HL-60/S4 treated with phorbol 12-myristate 13-acetate at 8.2 ng/mL for 4 days and 3 days (cell line): Measurements from ENCODE around the gene MANSC4.

Source experiments
- in situ Hi-C: fragments of 300-500 bp; cut with MboI; formaldehyde crosslinking; loops from 2 replicates; pipeline ENCODE4 v1.15.0; 2022; ENCODE audit warnings: low sequenced_read_pairs

MANSC4 gene

DNA sequence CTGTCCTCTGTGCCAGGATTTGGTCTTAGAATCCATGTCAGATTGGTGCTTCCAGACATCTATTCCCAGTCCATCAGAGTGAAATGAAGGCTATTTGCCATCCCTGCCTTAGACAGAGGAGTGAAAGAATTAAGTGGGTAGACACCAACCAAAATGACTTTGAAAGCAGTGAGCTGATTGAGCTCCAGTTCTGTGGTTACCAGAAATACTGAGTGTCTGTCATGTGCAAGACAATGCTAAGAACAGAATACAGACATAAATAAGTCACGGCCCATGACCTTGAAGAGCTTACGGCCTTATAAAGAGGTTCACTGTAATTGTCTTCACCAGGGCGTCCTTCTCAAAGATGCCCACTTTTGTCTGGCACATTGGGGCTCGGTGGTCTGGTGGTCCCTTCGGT lies 21.6 kb upstream of the MANSC4 start:
- in situ Hi-C loops = no loop called here

- in situ Hi-C loops = no loop called here
Measured at GRCh38 chr12:27800819-27801218, 20.8 kb upstream of the MANSC4 start.

GRCh38 chr12:27797301-27798025 lies 17.4 kb upstream of the MANSC4 start:
- in situ Hi-C loops = no loop called here

GRCh38 chr12:27796128-27796527 lies 16.1 kb upstream of the MANSC4 start:
- in situ Hi-C loops = no loop called here

DNA sequence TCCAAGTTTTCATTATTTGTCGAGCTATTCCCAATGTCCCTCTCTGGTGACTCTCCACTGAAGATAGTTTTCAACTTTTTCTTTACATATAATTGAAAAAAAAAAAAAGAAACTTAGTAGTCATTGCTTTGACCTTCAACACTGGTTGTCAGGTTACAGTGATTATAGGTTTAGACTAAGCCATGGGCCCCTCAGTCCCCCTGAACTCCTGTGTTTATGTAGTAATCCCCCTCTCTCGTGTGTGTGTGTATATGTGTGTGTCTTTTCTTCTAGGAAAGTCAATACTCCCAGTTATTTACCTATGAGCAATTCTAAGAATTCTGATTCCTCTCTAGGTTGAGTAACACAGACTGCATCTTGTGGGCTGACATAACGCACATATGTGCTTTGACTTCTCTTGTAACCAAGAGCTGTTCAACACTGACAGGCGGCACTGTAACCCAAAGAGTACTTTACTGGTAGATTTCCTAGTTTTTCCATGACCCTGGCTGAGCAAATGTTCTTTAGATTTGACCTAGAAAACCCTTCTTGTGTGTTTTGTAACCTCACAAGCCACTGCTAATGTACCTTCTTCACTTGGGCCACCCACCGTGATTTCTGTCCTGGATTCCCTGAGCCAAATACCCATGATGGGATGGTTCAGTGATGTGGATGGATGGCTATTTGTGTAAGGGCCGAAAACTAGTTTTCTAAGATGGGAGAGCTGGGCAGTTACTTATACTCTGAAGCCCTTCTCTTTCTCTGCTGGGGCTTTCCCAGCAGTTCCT lies 15.0 kb upstream of the MANSC4 start:
- in situ Hi-C loops = no loop called here

DNA sequence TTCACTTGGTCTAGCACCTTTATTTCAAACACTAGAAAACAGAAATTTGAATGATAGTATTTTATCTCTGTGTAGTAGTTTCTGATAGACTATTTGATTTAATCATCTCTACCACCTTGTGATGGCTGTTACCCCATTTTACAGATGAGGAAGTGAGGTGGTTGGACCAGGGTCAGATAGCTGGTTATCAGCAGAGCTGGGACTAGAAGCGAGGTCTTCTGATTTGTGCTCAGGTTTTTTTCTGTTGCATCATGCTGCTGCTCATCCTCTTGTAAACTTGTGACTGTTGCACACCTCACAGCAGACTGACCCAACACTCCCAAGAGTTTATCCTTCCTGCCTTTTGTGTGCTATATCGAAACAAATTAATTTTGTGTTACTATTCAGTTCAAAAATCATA lies 10.1 kb upstream of the MANSC4 start:
- in situ Hi-C loops = no loop called here

DNA sequence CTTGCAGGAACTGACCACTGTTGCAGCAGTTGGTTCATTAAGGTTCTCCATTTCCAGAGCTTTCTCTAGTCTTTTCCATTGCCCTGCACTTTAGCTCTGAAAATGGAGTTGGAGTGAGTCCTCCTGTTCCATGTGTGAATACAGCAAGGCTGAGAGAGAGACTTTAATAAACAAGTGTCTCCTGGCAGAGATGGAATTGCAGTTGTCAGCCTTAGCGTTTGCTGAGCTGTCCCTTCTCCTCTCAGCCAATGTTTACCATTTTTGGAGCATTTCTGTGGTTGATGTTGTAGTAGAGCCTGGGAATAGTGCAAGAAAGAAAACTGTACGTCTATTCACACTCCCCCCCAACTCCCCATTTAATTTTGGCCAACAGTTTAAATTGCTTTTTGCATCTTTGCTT lies 7.5 kb upstream of the MANSC4 start:
- in situ Hi-C loops = no loop called here

- in situ Hi-C loops = no loop called here
Measured at GRCh38 chr12:27785882-27786570, 6.0 kb upstream of the MANSC4 start.

DNA sequence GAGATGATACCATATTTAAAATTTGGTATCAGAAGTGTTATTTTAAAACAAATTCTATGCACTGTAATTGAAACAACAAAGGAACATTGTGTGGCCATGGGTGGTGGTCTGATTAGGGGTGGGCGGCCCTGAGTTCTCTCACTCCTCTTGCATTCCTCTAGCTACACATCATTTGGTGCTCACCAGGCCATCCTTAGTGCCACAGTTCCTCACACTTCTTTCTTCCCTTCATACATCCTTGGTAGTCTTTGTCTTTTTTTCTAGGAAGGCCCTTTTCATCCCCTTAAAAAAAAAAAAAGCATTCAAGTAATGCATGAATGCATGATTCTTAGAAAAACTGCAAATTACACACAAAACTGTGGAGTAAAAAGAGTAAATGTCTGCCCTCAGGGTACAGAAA lies 2.4 kb upstream of the MANSC4 start:
- in situ Hi-C loops = no loop called here

DNA sequence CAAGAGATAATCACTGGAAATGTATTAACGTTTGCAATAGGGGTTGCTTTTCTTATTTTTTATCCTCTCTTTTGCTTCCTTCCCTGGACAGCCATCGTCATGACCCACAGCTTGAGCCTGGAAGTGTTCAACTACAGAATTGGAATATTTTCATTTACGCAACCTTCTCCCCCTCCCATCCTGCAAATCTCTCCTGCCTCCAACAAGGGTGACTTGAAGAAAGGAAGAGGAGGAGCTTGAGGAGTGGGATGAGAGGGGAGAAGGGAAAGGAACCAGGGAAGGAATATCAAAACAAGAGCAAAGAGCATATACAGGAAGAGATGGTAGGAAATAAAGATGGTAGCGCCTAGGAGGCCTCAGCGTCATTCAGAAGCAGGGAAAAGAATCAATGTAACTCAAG lies 1.6 kb upstream of the MANSC4 start:
- in situ Hi-C loops = no loop called here

- in situ Hi-C loops = no loop called here
Measured at GRCh38 chr12:27780612-27781408, 774 bp upstream of the MANSC4 start.

- in situ Hi-C loops = no loop called here
Measured at GRCh38 chr12:27779416-27779919, 568 bp downstream of the MANSC4 start.

DNA sequence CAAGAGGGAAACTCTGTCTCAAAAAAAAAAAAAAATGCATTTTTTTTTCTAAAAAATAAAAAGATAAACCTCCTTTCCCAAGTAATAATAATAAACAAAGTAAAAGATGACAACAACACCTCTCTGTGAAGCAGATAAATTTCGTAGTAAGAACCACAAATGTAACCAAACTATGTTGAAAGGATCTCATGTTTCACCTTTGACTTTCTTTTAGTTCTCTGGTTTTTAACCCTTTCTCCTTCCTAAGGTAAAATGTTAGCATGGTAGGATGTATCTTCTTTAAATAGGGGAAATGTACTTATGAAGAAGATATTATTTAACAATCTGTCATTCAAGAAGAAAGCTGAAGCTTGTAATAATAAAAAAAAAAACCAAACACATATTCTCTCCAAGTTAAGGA lies 1.8 kb downstream of the MANSC4 start:
- in situ Hi-C loops = no loop called here

- in situ Hi-C loops = no loop called here
Measured at GRCh38 chr12:27777141-27777540, 2.9 kb downstream of the MANSC4 start.

GRCh38 chr12:27772328-27773049 lies 7.5 kb downstream of the MANSC4 start:
- in situ Hi-C loops = no loop called here

GRCh38 chr12:27771481-27772327 lies 8.3 kb downstream of the MANSC4 start:
- in situ Hi-C loops = no loop called here

DNA sequence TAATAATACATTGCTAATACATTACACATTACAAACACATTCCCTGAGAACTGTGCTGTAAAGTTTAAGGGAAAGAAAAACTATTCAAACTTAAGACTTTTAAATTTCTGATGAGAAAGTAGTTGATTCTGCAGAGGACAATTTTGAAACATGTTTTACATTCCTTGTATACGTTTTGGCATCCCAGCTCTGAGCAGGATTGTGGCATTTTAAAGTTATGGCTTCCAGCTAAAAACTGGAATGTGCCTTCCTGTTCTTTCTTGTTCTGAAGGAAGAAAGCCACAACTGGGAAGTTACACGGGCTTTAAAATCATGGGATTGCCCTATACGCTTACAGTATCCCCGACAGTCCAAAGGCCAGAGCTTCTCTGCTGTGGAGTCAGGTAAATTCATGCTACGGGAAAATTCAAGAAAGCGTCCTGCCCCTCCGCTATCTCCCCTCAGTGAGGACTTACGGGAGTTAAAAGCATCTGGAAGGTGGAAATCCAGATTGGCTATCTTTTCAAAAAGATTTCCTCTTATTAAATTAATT lies 10.8 kb downstream of the MANSC4 start:
- in situ Hi-C loops = no loop called here

DNA sequence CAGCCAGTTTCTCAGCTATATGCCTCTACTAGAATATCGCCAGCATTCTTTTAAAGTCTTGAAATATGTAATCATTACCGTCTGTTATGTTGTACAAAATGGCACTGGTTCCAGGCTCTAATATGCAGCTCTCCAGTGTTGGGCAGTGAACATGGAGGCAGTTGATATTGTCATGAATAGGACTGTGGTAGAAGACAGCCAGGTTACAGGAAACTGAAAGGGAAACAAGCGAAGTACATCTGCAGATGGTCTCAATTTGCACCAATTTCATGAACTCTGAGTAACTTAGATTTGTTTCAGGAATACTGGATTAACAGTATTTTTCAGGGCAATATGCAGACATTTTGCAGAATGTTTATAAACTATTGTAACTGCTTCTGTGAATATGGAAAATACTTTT lies 13.4 kb downstream of the MANSC4 start:
- in situ Hi-C loops = no loop called here

DNA sequence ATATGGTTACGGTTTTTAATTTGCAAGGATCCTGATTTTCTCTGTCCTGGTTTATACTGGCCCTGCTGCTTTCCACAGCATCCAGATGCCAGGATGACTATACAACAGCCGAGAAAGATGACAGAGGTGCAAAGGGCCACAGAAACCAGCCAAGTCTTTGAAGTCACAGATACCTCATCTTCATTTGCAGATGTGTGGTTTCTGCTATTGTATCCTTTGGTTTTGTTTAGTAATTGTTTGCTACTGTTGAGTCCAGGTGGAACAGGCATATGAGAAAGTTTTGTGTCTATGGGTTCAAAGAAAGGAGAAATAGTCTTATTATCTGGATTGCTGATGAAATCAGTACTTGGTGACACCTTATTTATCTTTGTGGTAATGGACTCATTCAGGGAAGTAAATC lies 17.3 kb downstream of the MANSC4 start:
- in situ Hi-C loops = no loop called here
